Measurements from ENCODE around the gene SMYD5.

DNA sequence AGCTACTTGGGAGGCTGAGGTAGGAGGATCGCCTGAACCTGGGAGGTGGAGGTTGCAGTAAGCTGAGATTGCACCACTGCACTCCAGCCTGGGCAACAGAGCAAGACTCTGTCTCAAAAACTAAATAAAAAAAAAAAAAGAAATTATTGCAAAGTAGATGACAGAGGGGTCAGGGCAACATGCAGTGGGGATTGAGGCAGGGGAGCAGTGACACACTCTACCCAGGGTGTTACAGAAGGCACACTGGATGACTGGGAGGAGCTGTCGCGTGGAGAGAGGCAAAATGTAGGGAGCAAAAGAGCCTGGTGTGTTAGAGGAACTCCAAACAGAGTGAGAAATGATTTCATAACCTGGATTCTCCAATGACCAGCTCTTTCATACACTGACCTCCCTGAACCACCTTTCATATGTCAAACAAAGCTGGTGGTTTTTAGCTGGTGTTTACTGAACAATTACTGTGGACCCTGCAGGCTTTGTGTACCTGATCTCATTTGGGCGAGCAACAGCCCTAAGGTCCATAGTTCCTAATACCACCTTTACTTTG lies 48.1 kb downstream of the SMYD5 start:
- TF ChIP-seq, protein P1, sequence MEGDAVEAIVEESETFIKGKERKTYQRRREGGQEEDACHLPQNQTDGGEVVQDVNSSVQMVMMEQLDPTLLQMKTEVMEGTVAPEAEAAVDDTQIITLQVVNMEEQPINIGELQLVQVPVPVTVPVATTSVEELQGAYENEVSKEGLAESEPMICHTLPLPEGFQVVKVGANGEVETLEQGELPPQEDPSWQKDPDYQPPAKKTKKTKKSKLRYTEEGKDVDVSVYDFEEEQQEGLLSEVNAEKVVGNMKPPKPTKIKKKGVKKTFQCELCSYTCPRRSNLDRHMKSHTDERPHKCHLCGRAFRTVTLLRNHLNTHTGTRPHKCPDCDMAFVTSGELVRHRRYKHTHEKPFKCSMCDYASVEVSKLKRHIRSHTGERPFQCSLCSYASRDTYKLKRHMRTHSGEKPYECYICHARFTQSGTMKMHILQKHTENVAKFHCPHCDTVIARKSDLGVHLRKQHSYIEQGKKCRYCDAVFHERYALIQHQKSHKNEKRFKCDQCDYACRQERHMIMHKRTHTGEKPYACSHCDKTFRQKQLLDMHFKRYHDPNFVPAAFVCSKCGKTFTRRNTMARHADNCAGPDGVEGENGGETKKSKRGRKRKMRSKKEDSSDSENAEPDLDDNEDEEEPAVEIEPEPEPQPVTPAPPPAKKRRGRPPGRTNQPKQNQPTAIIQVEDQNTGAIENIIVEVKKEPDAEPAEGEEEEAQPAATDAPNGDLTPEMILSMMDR (conservative IDR thresholded peaks at IDR 0.05; ENCODE audit: low read length) = no peak
- no peak for TF ChIP-seq EZH2phosphoT487 (IDR thresholded peaks at IDR 0.05; ENCODE audit: borderline replicate concordance, low read depth, low read length)

Data from OCI-LY7 (cell line).